Measurements from ENCODE around the gene KDM4B. TPM values are rescaled to one million over a fixed set of nuclear protein-coding genes. Genes with fewer than 3 reads are reported as not detected.

Gene KDM4B
- total RNA-seq, result 10 to 100 TPM; 16.3 to 38.3 (median 22.4) TPM

DNA sequence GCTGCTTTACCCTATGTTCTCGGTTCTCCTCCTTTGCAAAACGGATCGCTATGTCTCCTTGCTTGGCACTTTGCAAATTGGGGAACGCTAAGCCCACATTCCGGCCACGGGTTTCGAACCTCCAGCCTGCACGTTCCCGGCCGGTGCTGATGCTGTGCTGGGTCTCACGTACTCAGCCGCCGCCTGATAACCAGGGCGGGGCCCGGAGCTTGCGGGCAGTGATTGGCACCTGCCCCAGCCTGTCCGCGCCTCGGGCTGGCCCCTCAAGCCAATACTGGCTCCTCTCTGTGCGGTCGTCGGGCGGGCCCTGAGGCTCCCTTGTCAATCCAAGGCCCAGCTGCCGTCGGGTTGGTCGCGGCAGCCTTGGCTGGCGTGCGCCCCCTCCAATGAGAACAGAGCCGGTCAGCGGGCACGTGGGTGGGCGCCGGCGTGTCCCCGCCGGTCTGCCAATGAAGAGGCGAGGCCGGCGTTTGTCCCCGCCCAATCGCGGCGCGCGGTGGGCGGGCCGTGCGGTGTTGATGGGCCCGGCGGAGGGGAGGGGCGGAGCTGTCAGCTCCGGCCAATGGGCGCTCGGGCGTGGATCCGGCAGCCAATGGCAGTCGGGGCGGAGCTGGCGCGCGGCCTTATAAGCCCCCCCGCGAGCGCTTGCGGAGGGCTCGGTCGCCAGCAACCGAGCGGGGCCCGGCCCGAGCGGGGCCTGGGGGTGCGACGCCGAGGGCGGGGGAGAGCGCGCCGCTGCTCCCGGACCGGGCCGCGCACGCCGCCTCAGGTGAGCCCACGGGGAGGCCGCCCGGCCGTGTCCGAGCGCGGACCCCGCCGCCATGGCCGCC is at the start of gene KDM4B:
TSS of gene KDM4B (plus strand) at position 652 of the 830 bp plus-strand sequence. CDS start 63,778 bp downstream, outside the sequence.
- DNase-seq (ENCODE audit: low spot score), result peak; percentile 87
- peak; percentile 97 for ATAC-seq (ENCODE audit: low FRiP score)
- TF ChIP-seq, protein P1, sequence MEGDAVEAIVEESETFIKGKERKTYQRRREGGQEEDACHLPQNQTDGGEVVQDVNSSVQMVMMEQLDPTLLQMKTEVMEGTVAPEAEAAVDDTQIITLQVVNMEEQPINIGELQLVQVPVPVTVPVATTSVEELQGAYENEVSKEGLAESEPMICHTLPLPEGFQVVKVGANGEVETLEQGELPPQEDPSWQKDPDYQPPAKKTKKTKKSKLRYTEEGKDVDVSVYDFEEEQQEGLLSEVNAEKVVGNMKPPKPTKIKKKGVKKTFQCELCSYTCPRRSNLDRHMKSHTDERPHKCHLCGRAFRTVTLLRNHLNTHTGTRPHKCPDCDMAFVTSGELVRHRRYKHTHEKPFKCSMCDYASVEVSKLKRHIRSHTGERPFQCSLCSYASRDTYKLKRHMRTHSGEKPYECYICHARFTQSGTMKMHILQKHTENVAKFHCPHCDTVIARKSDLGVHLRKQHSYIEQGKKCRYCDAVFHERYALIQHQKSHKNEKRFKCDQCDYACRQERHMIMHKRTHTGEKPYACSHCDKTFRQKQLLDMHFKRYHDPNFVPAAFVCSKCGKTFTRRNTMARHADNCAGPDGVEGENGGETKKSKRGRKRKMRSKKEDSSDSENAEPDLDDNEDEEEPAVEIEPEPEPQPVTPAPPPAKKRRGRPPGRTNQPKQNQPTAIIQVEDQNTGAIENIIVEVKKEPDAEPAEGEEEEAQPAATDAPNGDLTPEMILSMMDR (IDR thresholded peaks at IDR 0.05), result no peak

DNA sequence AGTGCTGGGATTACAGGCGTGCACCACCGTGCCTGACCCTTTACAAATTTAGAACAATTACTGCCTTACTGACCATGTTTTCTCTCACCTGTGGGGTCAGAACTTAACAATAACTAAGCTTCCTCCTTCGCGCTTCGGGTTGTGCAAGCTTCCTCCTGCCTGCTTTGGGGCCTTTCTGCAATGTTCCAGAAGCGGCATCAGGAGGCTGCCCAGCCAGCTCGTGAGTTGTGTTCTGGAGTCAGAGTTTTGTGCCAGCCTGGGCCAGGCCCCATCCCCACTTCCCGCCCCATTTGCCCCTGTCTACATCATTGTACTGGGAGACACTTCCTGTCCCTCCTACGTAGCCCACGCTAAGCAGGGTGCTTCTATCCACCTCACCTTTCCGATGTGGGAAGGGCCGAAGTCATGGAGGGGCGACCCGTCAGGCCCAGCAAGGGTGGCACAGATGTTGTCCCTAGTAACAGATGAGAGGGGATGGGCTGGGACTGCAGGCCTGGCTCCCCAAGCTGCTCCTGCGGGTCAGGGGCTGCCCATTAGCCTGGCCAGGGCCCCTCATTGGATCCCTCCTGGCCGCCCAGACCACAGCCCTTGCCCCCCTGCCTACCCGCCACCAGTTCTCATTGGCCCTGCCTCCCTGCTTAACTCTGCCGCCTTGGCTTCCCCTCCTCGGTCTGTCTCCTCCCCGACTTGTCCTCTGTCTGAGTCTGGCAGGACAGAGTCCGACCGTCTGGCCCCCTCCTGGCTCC is 46.2 kb upstream of the KDM4B start:
- TF ChIP-seq, protein P1 (IDR thresholded peaks at IDR 0.05), result no peak
- no peak for ATAC-seq (ENCODE audit: low FRiP score)
- no peak for DNase-seq (ENCODE audit: low spot score)

DNA sequence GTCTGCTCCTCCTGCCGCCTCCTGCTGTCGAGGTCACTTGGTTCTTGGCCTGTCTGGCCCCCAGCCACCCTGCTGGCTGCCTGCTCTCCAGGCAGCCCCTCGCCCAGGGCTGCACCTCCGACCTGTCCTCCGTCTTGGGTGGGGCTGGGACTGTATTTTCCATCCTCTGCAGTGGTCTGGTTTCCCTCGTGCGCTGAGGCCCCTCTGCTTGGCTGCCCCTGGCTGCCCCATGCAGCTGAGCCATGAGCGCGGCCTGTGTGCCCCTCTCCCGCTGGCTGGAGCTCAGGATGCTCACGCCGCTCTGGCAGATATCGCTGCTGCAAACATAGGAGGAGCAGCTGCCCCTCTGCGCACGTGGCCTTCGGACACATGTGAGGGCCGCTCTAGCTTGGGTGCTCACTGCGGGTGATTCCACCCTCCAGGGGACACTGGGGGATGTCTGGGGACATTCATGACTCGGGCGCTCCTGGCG is 45.6 kb upstream of the KDM4B start:
- DNase-seq (ENCODE audit: low spot score) (no peak), ATAC-seq (ENCODE audit: low FRiP score) (no peak)
- TF ChIP-seq, protein P1 (IDR thresholded peaks at IDR 0.05), result no peak

DNA sequence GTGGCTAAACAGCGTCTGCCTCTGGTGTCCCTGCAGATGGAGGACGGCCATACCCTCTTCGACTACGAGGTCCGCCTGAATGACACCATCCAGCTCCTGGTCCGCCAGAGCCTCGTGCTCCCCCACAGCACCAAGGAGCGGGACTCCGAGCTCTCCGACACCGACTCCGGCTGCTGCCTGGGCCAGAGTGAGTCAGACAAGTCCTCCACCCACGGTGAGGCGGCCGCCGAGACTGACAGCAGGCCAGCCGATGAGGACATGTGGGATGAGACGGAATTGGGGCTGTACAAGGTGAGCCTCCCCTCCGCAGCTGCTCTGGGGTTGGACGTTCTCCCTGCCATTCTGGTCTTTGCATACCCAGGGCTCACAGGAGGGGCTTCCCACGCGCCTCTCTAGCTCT is 39.7 kb upstream of the KDM4B start:
- no peak for ATAC-seq (ENCODE audit: low FRiP score)
- DNase-seq (ENCODE audit: low spot score), result no peak
- TF ChIP-seq, protein P1 (IDR thresholded peaks at IDR 0.05), result no peak

DNA sequence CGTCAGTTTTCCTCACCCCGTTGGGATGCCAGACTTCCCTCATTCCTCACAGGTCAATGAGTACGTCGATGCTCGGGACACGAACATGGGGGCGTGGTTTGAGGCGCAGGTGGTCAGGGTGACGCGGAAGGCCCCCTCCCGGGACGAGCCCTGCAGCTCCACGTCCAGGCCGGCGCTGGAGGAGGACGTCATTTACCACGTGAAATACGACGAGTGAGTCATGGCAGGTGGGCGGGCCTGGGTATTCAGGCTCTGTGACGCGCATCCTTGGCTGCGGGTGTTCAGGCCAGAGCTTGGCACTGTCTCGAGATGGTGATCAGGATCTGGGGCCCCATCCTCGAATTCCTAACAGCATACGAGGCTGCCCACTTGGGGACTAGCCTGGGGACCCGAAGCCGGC is 38.2 kb upstream of the KDM4B start:
- DNase-seq (ENCODE audit: low spot score) (no peak), ATAC-seq (ENCODE audit: low FRiP score) (no peak)
- TF ChIP-seq, protein P1 (IDR thresholded peaks at IDR 0.05), result no peak

DNA sequence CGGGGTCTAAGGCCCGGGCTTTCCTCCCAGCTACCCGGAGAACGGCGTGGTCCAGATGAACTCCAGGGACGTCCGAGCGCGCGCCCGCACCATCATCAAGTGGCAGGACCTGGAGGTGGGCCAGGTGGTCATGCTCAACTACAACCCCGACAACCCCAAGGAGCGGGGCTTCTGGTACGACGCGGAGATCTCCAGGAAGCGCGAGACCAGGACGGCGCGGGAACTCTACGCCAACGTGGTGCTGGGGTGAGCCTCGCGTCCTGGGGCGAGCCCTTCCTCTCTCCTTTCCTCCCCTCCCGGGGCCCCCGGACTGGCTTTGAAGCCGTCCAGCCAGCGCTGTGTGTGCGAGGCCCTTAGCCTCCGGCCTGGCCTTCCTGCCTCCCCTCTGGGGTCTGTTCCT is 36.2 kb upstream of the KDM4B start:
- ATAC-seq (ENCODE audit: low FRiP score), result no peak

More for the DNA sequence above, 36.2 kb upstream of the KDM4B start:
- DNase-seq (ENCODE audit: low spot score), result no peak
- TF ChIP-seq, protein P1 (IDR thresholded peaks at IDR 0.05), result no peak

Measured in omental fat pad (tissue), 4 donors.